NCI-H2029 (cell line): ENCODE results near the gene FMN1.

ENCODE experiments used
- DNase-seq: peaks from one replicate; lab custom pipeline; 2025; lab: John Stamatoyannopoulos, UW

The FMN1 gene

GRCh38 chr15:33154351-33155166 is 40.0 kb downstream of the FMN1 start:
- DNase-seq = no peak

- no peak for DNase-seq
Measured at GRCh38 chr15:33153548-33153947, 41.0 kb downstream of the FMN1 start.

DNA sequence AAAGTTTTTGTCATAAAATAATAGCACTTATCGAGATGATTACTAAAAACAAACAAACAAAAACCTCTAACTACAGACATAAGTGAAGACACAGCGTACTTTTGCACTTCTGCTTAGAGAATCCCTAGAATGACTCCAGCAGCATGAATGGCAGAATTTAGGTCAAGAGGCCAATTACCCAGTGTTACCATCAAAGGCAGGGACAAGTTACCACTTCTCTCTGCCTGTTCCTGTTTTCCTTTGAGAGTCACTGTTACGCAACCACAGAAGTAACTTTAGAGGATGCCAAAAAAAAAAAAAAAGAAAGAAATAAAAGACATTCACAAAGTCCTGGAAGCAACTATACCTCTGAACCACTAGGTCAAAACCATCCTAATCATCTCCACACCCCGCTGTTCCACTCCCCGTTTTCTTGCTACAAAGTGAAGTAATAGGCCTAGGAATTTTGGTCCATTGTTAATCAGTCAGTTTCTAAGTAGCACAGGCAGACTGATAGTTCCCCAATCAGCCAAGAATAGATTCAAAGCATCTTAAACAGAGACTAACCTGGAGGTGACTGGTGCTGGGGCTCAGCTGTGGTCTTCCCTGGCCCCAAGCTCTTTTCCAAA is 41.9 kb downstream of the FMN1 start:
- DNase-seq = no peak

DNA sequence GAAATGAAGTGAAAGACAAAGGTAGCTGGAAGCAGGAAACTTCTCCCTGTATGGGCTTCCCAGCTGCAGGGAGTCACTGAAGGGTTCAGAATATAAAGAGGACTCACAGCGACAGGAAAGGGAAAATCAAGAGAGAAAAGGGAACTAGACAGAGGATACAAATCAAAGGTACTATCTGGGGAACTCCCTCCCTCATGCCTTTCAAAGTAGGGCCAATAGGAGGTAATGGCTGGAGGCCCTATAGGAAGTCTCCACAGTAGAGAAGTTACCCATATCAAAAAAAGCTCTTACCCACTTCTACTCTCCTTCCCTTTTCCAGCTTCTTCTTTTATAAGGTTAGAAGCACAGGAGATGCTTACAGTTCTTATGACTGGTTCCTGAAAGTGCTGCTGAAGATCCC is 43.5 kb downstream of the FMN1 start:
- no peak for DNase-seq

DNA sequence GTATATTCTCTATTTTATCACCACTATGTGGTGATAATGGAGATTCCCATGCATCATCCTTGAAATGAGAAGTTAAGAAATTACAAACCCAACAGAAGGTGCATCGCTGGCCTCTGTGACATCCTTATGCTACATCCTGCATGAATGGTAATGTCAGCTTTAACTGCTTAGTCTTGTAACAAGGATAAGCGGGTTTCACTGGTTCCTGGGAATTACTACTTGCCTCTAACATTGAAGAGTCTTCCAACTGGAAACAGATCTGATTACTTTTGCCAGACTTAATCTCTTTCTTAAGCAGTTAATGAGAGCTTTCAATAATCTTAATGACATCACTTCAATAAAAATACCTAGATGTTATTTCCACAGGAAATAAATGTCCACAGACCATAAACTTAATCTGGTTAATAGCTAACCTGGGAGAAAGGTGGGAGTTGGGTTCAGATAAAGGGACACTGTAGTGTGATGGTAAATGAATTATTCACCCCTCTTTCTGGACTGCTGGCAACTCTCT is 44.0 kb downstream of the FMN1 start:
- no peak for DNase-seq

- no peak for DNase-seq
Measured at GRCh38 chr15:33149919-33150318, 44.6 kb downstream of the FMN1 start.

DNA sequence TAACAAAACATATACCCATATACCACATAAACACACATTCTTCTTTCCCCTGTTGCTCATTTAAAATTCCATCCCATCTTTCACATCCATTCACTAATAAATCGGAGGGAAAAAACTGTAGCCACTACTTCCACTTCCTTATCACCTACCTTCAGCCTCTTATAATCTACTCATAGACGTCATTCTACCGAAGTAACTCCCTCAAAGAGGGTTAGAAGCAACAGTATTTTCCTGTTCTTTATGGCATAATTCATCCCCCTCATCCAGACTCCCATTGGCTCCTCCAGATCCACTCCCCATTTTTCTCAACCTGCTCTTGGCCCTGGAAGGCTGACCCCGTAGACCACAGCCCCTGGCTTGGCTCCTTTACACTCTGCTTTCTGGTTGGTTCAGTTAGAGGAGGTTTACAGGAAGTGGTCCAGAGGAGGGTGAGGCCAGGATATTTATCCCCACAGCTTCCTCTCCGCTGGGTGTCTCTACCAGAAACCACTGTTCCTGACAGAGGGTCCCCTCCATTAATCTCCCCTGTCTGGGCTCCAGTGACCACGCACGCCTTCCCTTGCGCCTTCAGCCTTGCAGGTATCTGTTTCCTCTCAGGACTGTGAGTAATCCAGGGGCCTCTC is 46.3 kb downstream of the FMN1 start:
- DNase-seq = no peak

- DNase-seq = no peak
Measured at GRCh38 chr15:33146051-33146450, 48.5 kb downstream of the FMN1 start.

- DNase-seq = no peak
Measured at GRCh38 chr15:33145447-33145846, 49.1 kb downstream of the FMN1 start.

DNA sequence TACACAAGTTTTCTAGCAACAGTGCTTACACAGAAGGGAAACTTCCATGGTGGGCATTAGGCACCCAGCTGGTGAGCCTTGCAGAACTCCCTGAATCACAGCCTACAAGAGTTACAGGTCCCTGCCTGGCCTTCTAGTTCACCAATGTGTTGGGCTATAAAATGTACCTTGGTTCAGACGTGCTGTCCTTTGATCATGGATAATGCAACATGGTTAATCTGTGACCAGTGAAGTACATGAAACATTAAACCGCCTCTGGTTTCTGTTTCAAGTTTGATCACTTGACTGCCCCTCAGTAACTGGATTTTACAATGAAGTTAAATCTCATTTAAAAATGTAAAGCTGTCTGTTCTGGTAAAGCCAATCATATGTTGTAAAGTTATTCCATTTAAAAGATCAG is 51.8 kb downstream of the FMN1 start:
- no peak for DNase-seq

GRCh38 chr15:33138000-33138399 is 56.5 kb downstream of the FMN1 start:
- DNase-seq = no peak

DNA sequence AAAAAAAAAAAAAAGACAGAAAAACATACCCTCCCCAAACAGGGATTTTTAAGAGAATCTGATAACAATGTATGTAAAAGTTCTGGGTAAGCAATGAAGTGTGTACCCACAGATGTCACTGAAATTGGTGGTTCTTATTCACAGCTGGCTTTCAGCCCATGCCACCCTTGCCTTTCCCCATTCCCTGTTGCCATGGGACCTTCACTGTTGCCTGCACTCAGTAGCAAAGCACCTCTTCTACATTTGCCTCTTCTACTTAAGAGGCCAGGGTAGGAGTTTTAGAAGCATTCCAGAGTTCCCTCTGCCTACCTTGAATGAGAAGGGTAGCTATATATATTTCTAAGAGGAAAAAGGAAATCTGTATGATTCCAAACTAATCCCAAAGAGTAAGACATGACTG is 57.4 kb downstream of the FMN1 start:
- DNase-seq = no peak

DNA sequence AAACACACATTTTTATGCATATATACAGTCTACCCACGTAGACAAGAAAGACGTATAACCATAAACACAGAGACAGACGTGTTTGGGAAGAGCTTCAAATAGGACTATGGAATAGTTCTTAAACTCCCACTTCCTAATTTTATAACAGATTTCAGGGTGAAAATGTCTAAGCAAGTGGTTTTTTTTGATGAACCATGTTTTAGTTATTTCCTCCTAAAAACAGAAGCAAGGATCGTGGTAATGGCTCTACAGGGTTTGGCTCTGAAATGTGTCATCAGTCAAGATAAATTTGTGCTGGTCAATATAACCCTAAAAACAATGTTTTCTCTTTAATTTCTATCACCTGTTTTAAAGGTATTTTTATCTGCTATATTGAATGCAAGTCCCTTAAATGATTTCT is 58.2 kb downstream of the FMN1 start:
- DNase-seq = no peak

GRCh38 chr15:33135355-33135781 is 59.1 kb downstream of the FMN1 start:
- DNase-seq = no peak

DNA sequence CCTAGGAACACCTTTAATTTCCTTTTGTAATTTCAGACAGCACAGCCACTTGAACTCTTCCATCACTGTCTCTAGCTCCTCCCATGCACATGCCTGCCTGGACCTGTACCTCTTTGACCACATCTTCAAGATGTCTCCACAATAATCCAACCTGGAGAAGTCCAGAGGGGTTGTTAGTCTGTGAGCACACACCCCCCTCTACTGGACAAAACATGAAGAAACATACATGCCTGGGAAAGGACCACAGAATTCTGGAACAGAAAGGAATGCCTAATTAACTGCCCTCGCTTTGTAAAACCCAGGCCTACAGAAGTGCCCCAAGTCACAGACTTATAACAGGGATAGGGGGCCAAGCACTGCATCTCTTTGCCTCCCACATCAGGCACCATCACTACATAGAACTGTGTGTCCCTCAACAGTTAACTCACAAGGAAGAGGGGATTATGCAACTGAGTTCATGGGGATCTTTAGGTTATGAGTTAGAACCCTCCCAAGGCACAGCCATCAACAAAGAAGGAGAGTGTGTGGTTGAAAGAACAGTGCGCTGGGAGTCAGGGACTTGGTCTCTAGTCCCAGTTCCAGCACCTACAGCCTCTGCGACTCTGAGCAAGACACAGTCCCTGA is 61.7 kb downstream of the FMN1 start:
- peak; percentile 38 for DNase-seq

DNA sequence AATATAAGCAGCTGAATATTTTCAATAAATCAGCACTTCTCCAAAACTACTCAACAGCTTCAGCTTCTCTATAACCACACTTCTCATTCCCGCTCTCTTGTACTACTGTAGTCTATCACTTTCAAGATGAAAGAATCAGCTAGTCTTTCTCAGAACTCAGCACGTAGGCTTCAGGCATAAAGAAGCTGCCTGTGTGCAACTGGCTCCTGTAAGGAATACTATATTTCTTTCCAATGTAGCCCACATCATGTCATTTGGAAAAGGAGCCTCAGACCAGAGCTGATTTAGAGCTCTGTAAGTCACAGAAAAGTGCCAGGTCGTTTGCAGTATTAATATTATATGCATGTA is 62.3 kb downstream of the FMN1 start:
- DNase-seq = no peak

GRCh38 chr15:33131552-33132232 is 62.8 kb downstream of the FMN1 start:
- no peak for DNase-seq

DNA sequence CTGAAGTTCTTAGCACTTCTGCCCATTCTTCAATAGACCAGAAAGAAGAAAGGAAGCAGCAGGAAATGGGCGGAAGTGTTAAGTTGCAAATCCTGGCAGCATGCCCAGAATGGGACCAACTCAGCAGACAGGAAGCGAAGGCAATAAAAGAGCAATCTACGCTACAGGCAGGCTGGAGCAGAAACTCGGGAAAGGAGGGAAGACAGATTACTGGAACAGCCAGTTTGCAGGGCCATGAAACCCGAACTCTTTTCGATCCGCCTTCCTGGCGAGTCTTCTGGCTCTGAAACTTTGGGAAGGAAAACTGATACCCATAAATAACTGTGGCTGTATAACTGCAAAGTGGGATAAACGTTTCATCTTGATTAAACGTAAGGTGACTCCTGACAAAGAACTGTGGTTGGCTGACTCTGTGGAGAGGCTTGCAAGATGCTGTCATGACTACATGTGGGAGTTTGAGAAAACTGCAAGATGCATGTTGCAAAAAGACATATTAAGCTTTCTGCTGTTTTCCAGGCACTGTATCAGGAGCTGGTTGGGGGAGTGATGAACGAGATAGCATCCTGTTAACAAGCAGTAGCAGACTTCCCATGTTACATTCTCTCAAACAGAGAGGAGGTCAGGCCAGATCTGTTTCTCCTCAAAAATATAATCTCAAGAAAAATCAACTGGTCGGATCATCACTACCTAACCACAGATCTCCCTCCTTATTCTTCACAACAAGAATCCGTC is 67.8 kb downstream of the FMN1 start:
- peak; percentile 78 for DNase-seq

GRCh38 chr15:33125894-33126537 is 68.5 kb downstream of the FMN1 start:
- DNase-seq = no peak

- no peak for DNase-seq
Measured at GRCh38 chr15:33124811-33125210, 69.7 kb downstream of the FMN1 start.

DNA sequence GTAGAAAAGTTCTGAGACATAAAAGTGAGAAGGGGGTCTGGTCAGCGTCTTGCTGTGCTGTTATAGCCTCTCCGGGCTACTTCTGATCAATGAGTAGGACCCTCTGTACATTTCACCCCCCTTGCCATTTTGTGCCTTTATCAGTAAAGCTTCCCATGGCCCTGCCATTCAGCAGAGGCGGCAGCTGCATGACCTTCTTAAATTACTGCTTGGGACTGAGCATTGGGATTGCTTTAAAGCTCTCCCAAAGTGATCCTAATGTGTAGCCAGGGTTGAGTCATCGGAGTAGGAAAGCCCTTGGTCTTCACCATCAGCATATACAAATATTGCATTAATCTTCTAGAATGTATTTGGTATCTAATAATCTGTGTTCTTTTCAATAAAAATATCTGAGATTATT is 70.2 kb downstream of the FMN1 start:
- DNase-seq = no peak
